Kidney capillary endothelial cell (primary cell): ENCODE results near the gene MPC1.

ENCODE experiments used
- DNase-seq: peaks from one replicate; pipeline ENCODE4 v3.0.0-alpha.2; 2018; ENCODE audit warnings: low spot score

MPC1 gene

DNA sequence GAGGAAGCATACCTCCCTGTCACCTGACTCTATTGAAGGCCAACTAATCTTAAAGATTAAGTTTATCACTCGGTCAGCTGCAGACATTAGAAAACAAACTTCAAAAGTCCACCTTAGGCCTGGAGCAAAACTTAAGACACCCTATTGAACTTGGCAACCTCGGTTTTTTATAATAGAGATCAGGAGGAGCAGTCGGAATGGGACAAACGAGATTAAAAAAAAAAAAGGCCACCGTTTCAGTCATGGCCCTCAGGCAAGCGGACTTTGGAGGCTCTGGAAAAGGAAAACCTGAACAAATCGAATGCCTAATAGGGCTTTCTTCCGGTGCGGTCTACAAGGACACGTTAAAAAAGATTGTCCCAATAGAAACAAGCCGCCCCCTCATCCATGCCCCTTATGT lies 67.3 kb downstream of the MPC1 start:
- DNase-seq, result no peak
